ENCODE data around the gene LTBP1.
"Not testable (repeated sequence)": the region's sequence is repeated elsewhere in the genome, so short reads cannot be mapped to it uniquely, and the experiment has no call there.

Gene LTBP1

GRCh38 chr2:33170251-33170650 is 223.5 kb downstream of the LTBP1 start:
- not testable (repeated sequence) for H3K9me3 ChIP-seq (ENCODE audit: control insufficient read depth in 2 of 2, low read length in 2 of 2); H3K4me3 ChIP-seq (ENCODE audit: low read length in 2 of 2); H3K36me3 ChIP-seq (ENCODE audit: control insufficient read depth in 2 of 2, insufficient read depth in 2 of 2, low read length in 2 of 2); H3K27me3 ChIP-seq (ENCODE audit: control insufficient read depth in 2 of 2, insufficient read depth in 2 of 2, low read length in 2 of 2); H3K4me1 ChIP-seq (ENCODE audit: control insufficient read depth in 2 of 2, insufficient read depth in 2 of 2, low read length in 2 of 2); H3K9ac ChIP-seq (ENCODE audit: low read depth in 1 of 2, low read length in 2 of 2); H3K27ac ChIP-seq (ENCODE audit: low read depth in 2 of 2, low read length in 2 of 2)

- no peak overlapping the region for H3K27ac ChIP-seq (ENCODE audit: low read depth in 2 of 2, low read length in 2 of 2)
- H3K4me3 ChIP-seq (ENCODE audit: low read length in 2 of 2): no peak overlapping the region
- H3K4me1 ChIP-seq (ENCODE audit: control insufficient read depth in 2 of 2, insufficient read depth in 2 of 2, low read length in 2 of 2): no peaks in the 10 kb centered on the region
- H3K27me3 ChIP-seq (ENCODE audit: control insufficient read depth in 2 of 2, insufficient read depth in 2 of 2, low read length in 2 of 2): no peaks in the 10 kb centered on the region
- no peak overlapping the region for H3K9ac ChIP-seq (ENCODE audit: low read depth in 1 of 2, low read length in 2 of 2)
- H3K9me3 ChIP-seq (ENCODE audit: control insufficient read depth in 2 of 2, low read length in 2 of 2): no peaks in the 10 kb centered on the region
- H3K36me3 ChIP-seq (ENCODE audit: control insufficient read depth in 2 of 2, insufficient read depth in 2 of 2, low read length in 2 of 2): no peaks in the 10 kb centered on the region
Observed at GRCh38 chr2:33177627-33178026, 230.9 kb downstream of the LTBP1 start.

- no peak overlapping the region for H3K4me3 ChIP-seq (ENCODE audit: low read length in 2 of 2)
- H3K9ac ChIP-seq (ENCODE audit: low read depth in 1 of 2, low read length in 2 of 2): no peak overlapping the region
- no peak overlapping the region for H3K27ac ChIP-seq (ENCODE audit: low read depth in 2 of 2, low read length in 2 of 2)
- no peaks in the 10 kb centered on the region for H3K36me3 ChIP-seq (ENCODE audit: control insufficient read depth in 2 of 2, insufficient read depth in 2 of 2, low read length in 2 of 2)
- no peaks in the 10 kb centered on the region for H3K4me1 ChIP-seq (ENCODE audit: control insufficient read depth in 2 of 2, insufficient read depth in 2 of 2, low read length in 2 of 2)
- H3K27me3 ChIP-seq (ENCODE audit: control insufficient read depth in 2 of 2, insufficient read depth in 2 of 2, low read length in 2 of 2): no peaks in the 10 kb centered on the region
- H3K9me3 ChIP-seq (ENCODE audit: control insufficient read depth in 2 of 2, low read length in 2 of 2): no peaks in the 10 kb centered on the region
Observed at GRCh38 chr2:33178209-33178608, 231.5 kb downstream of the LTBP1 start.

GRCh38 chr2:33180915-33181314 is 234.2 kb downstream of the LTBP1 start:
- H3K4me1 ChIP-seq (ENCODE audit: control insufficient read depth in 2 of 2, insufficient read depth in 2 of 2, low read length in 2 of 2): no peaks in the 10 kb centered on the region
- no peaks in the 10 kb centered on the region for H3K36me3 ChIP-seq (ENCODE audit: control insufficient read depth in 2 of 2, insufficient read depth in 2 of 2, low read length in 2 of 2)
- H3K9ac ChIP-seq (ENCODE audit: low read depth in 1 of 2, low read length in 2 of 2): no peak overlapping the region
- no peak overlapping the region for H3K27ac ChIP-seq (ENCODE audit: low read depth in 2 of 2, low read length in 2 of 2)
- H3K27me3 ChIP-seq (ENCODE audit: control insufficient read depth in 2 of 2, insufficient read depth in 2 of 2, low read length in 2 of 2): no peaks in the 10 kb centered on the region
- H3K9me3 ChIP-seq (ENCODE audit: control insufficient read depth in 2 of 2, low read length in 2 of 2): no peaks in the 10 kb centered on the region
- no peak overlapping the region for H3K4me3 ChIP-seq (ENCODE audit: low read length in 2 of 2)

GRCh38 chr2:33181466-33181865 is 234.7 kb downstream of the LTBP1 start:
- no peaks in the 10 kb centered on the region for H3K36me3 ChIP-seq (ENCODE audit: control insufficient read depth in 2 of 2, insufficient read depth in 2 of 2, low read length in 2 of 2)
- no peak overlapping the region for H3K27ac ChIP-seq (ENCODE audit: low read depth in 2 of 2, low read length in 2 of 2)
- H3K27me3 ChIP-seq (ENCODE audit: control insufficient read depth in 2 of 2, insufficient read depth in 2 of 2, low read length in 2 of 2): no peaks in the 10 kb centered on the region
- H3K9me3 ChIP-seq (ENCODE audit: control insufficient read depth in 2 of 2, low read length in 2 of 2): no peaks in the 10 kb centered on the region
- no peak overlapping the region for H3K4me3 ChIP-seq (ENCODE audit: low read length in 2 of 2)
- H3K9ac ChIP-seq (ENCODE audit: low read depth in 1 of 2, low read length in 2 of 2): no peak overlapping the region
- no peaks in the 10 kb centered on the region for H3K4me1 ChIP-seq (ENCODE audit: control insufficient read depth in 2 of 2, insufficient read depth in 2 of 2, low read length in 2 of 2)

GRCh38 chr2:33184041-33184440 is 237.3 kb downstream of the LTBP1 start:
- H3K36me3 ChIP-seq (ENCODE audit: control insufficient read depth in 2 of 2, insufficient read depth in 2 of 2, low read length in 2 of 2): no peaks in the 10 kb centered on the region
- no peak overlapping the region for H3K4me3 ChIP-seq (ENCODE audit: low read length in 2 of 2)
- no peak overlapping the region for H3K9ac ChIP-seq (ENCODE audit: low read depth in 1 of 2, low read length in 2 of 2)
- no peaks in the 10 kb centered on the region for H3K27me3 ChIP-seq (ENCODE audit: control insufficient read depth in 2 of 2, insufficient read depth in 2 of 2, low read length in 2 of 2)
- no peak overlapping the region for H3K27ac ChIP-seq (ENCODE audit: low read depth in 2 of 2, low read length in 2 of 2)
- no peaks in the 10 kb centered on the region for H3K9me3 ChIP-seq (ENCODE audit: control insufficient read depth in 2 of 2, low read length in 2 of 2)
- H3K4me1 ChIP-seq (ENCODE audit: control insufficient read depth in 2 of 2, insufficient read depth in 2 of 2, low read length in 2 of 2): no peaks in the 10 kb centered on the region

GRCh38 chr2:33186937-33187336 is 240.2 kb downstream of the LTBP1 start:
- Histone ChIP-seq H3K36me3 (ENCODE audit: control insufficient read depth in 2 of 2, insufficient read depth in 2 of 2, low read length in 2 of 2) (no peaks in the 10 kb centered on the region), H3K27me3 (ENCODE audit: control insufficient read depth in 2 of 2, insufficient read depth in 2 of 2, low read length in 2 of 2) (no peaks in the 10 kb centered on the region), H3K9ac (ENCODE audit: low read depth in 1 of 2, low read length in 2 of 2) (no peak overlapping the region), H3K27ac (ENCODE audit: low read depth in 2 of 2, low read length in 2 of 2) (no peak overlapping the region), H3K4me3 (ENCODE audit: low read length in 2 of 2) (no peak overlapping the region), H3K9me3 (ENCODE audit: control insufficient read depth in 2 of 2, low read length in 2 of 2) (no peaks in the 10 kb centered on the region), H3K4me1 (ENCODE audit: control insufficient read depth in 2 of 2, insufficient read depth in 2 of 2, low read length in 2 of 2) (no peaks in the 10 kb centered on the region)

- Histone ChIP-seq H3K36me3 (ENCODE audit: control insufficient read depth in 2 of 2, insufficient read depth in 2 of 2, low read length in 2 of 2) (no peaks in the 10 kb centered on the region), H3K9ac (ENCODE audit: low read depth in 1 of 2, low read length in 2 of 2) (no peak overlapping the region)
Observed at GRCh38 chr2:33188799-33189198, 242.0 kb downstream of the LTBP1 start.

GRCh38 chr2:33190393-33190937 is 243.7 kb downstream of the LTBP1 start:
- Histone ChIP-seq H3K9ac (ENCODE audit: low read depth in 1 of 2, low read length in 2 of 2) (no peak overlapping the region), H3K4me1 (ENCODE audit: control insufficient read depth in 2 of 2, insufficient read depth in 2 of 2, low read length in 2 of 2) (no peaks in the 10 kb centered on the region), H3K36me3 (ENCODE audit: control insufficient read depth in 2 of 2, insufficient read depth in 2 of 2, low read length in 2 of 2) (no peaks in the 10 kb centered on the region), H3K4me3 (ENCODE audit: low read length in 2 of 2) (no peak overlapping the region), H3K9me3 (ENCODE audit: control insufficient read depth in 2 of 2, low read length in 2 of 2) (no peaks in the 10 kb centered on the region), H3K27ac (ENCODE audit: low read depth in 2 of 2, low read length in 2 of 2) (no peak overlapping the region), H3K27me3 (ENCODE audit: control insufficient read depth in 2 of 2, insufficient read depth in 2 of 2, low read length in 2 of 2) (no peaks in the 10 kb centered on the region)

More at GRCh38 chr2:33188799-33189198, 242.0 kb downstream of the LTBP1 start:
- Histone ChIP-seq H3K4me1 (ENCODE audit: control insufficient read depth in 2 of 2, insufficient read depth in 2 of 2, low read length in 2 of 2) (no peaks in the 10 kb centered on the region), H3K27me3 (ENCODE audit: control insufficient read depth in 2 of 2, insufficient read depth in 2 of 2, low read length in 2 of 2) (no peaks in the 10 kb centered on the region), H3K4me3 (ENCODE audit: low read length in 2 of 2) (no peak overlapping the region), H3K9me3 (ENCODE audit: control insufficient read depth in 2 of 2, low read length in 2 of 2) (no peaks in the 10 kb centered on the region), H3K27ac (ENCODE audit: low read depth in 2 of 2, low read length in 2 of 2) (no peak overlapping the region)

GRCh38 chr2:33195891-33196290 is 249.1 kb downstream of the LTBP1 start:
- no peak overlapping the region for H3K9ac ChIP-seq (ENCODE audit: low read depth in 1 of 2, low read length in 2 of 2)
- H3K4me1 ChIP-seq (ENCODE audit: control insufficient read depth in 2 of 2, insufficient read depth in 2 of 2, low read length in 2 of 2): no peaks in the 10 kb centered on the region
- no peaks in the 10 kb centered on the region for H3K9me3 ChIP-seq (ENCODE audit: control insufficient read depth in 2 of 2, low read length in 2 of 2)
- H3K27me3 ChIP-seq (ENCODE audit: control insufficient read depth in 2 of 2, insufficient read depth in 2 of 2, low read length in 2 of 2): no peaks in the 10 kb centered on the region
- no peak overlapping the region for H3K27ac ChIP-seq (ENCODE audit: low read depth in 2 of 2, low read length in 2 of 2)
- H3K36me3 ChIP-seq (ENCODE audit: control insufficient read depth in 2 of 2, insufficient read depth in 2 of 2, low read length in 2 of 2): no peaks in the 10 kb centered on the region
- no peak overlapping the region for H3K4me3 ChIP-seq (ENCODE audit: low read length in 2 of 2)

GRCh38 chr2:33196700-33197099 is 249.9 kb downstream of the LTBP1 start:
- Histone ChIP-seq H3K9ac (ENCODE audit: low read depth in 1 of 2, low read length in 2 of 2) (no peak overlapping the region), H3K4me3 (ENCODE audit: low read length in 2 of 2) (no peak overlapping the region), H3K27ac (ENCODE audit: low read depth in 2 of 2, low read length in 2 of 2) (no peak overlapping the region), H3K36me3 (ENCODE audit: control insufficient read depth in 2 of 2, insufficient read depth in 2 of 2, low read length in 2 of 2) (no peaks in the 10 kb centered on the region), H3K9me3 (ENCODE audit: control insufficient read depth in 2 of 2, low read length in 2 of 2) (no peaks in the 10 kb centered on the region), H3K4me1 (ENCODE audit: control insufficient read depth in 2 of 2, insufficient read depth in 2 of 2, low read length in 2 of 2) (no peaks in the 10 kb centered on the region), H3K27me3 (ENCODE audit: control insufficient read depth in 2 of 2, insufficient read depth in 2 of 2, low read length in 2 of 2) (no peaks in the 10 kb centered on the region)
